WTC11 (cell line): ENCODE results near the gene FKBP5.

Experiments
- FOXP1 ChIP-seq: sonication (generic); formaldehyde crosslinking; IDR thresholded peaks from 2 replicates; pipeline ENCODE4 v1.8.0; 2022; ENCODE audit warnings: missing genetic modification reagents, mild to moderate bottlenecking, moderate library complexity, borderline replicate concordance
- MAX ChIP-seq: sonication (generic); formaldehyde crosslinking; IDR thresholded peaks from 2 replicates; pipeline ENCODE4 v1.8.0; 2022; ENCODE audit warnings: mild to moderate bottlenecking, missing genetic modification reagents
- TF ChIP-seq, protein P1 (sequence below): fragments of 200-600 bp; IDR thresholded peaks from 2 replicates; pipeline ENCODE4 v1.8.0; 2022; ENCODE audit warnings: antibody characterized with exemption

DNA sequence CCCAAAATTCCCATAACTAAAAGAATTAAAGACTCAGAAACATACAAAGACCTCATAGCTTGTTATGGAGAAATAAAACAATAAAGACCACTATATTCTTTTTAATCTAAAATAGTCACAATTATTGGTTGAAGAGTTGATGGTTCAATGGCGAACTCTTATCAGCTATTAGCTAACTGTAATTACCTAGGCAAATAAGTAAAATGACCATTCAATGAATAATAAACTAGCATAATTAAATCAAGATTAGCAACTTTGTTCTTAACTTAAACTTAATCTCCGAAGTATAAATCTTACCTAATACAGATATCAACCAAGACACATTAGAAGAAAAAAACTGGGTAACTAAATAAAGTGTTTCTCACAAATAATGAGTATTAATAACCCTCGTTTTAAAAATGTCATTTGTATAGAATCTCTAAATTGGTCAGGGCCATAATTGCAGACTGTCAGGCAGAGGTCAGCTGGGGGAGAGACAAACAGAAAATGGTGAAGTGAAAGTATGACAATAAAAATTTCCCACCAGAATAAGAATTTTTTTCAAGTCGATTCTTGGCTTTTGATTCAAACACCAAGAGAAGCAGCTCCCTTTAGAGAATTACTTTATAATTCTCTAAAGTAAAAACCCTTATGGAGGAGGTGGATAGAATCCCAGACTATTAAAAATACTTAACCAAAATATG, 1.7 kb downstream of the FKBP5 start:
- TF ChIP-seq, protein P1, sequence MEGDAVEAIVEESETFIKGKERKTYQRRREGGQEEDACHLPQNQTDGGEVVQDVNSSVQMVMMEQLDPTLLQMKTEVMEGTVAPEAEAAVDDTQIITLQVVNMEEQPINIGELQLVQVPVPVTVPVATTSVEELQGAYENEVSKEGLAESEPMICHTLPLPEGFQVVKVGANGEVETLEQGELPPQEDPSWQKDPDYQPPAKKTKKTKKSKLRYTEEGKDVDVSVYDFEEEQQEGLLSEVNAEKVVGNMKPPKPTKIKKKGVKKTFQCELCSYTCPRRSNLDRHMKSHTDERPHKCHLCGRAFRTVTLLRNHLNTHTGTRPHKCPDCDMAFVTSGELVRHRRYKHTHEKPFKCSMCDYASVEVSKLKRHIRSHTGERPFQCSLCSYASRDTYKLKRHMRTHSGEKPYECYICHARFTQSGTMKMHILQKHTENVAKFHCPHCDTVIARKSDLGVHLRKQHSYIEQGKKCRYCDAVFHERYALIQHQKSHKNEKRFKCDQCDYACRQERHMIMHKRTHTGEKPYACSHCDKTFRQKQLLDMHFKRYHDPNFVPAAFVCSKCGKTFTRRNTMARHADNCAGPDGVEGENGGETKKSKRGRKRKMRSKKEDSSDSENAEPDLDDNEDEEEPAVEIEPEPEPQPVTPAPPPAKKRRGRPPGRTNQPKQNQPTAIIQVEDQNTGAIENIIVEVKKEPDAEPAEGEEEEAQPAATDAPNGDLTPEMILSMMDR, result no peak
- TF ChIP-seq FOXP1 (CRISPR knock-in tag) (no peak), MAX (no peak)
